H1 (cell line): Measurements from ENCODE around the gene KISS1R. TPM values are rescaled to one million over a fixed set of nuclear protein-coding genes. Genes with fewer than 3 reads are reported as not detected.
A peak's percentile ranks its signal among the peaks of the same experiment; 100 is the strongest.

Source experiments
- BCL11A ChIP-seq, 2 experiments: IDR thresholded peaks; one replicate each; pipeline ENCODE4 v1.6.1; 2011; ENCODE audit warnings: low read depth in 2 of 2, low read length in 2 of 2, mild to moderate bottlenecking in 2 of 2
- CBX8 ChIP-seq: fragments of 300-800, 300-1000 bp; sonication (generic); IDR thresholded peaks from 2 replicates; pipeline ENCODE4 v1.7.1; 2016; ENCODE audit warnings: low read depth, low read length, borderline replicate concordance
- CHD2 ChIP-seq: IDR thresholded peaks from 2 replicates; pipeline ENCODE4 v1.6.1; 2012; ENCODE audit warnings: low read length, improper control_type of control experiment
- EZH2 ChIP-seq: fragments of 200-600 bp; sonication (generic); IDR thresholded peaks from 2 replicates; pipeline ENCODE4 v1.7.1; 2012; ENCODE audit warnings: low read depth, mild to moderate bottlenecking, moderate library complexity, low read length, inconsistent platforms; ENCODE audit not compliant: severe bottlenecking
- FOSL1 ChIP-seq: IDR thresholded peaks from 2 replicates; pipeline ENCODE4 v1.6.1; 2011; ENCODE audit warnings: mild to moderate bottlenecking, low read depth, low read length, moderate library complexity; ENCODE audit not compliant: insufficient read depth
- HDAC6 ChIP-seq: IDR thresholded peaks from one replicate; pipeline ENCODE4 v1.7.1; 2012; ENCODE audit warnings: low read depth, mild to moderate bottlenecking, inconsistent platforms, low read length, moderate library complexity
- NANOG ChIP-seq: IDR thresholded peaks from 2 replicates; pipeline ENCODE4 v1.6.1; 2011; ENCODE audit warnings: low read length, low read depth, mild to moderate bottlenecking, inconsistent platforms; ENCODE audit not compliant: insufficient read depth, poor library complexity, severe bottlenecking
- RAD21 ChIP-seq, 2 experiments: IDR thresholded peaks in 1 of 2; conservative IDR thresholded peaks in 1 of 2; 2 replicates each; pipeline ENCODE4 v1.6.1; 2011; ENCODE audit warnings: low read depth in 2 of 2, low read length in 2 of 2, improper control_type of control experiment in 1 of 2, inconsistent platforms in 1 of 2, mild to moderate bottlenecking in 1 of 2, moderate library complexity in 1 of 2
- RFX5 ChIP-seq: IDR thresholded peaks from 2 replicates; pipeline ENCODE4 v1.6.1; 2011; ENCODE audit warnings: low read depth, low read length, improper control_type of control experiment, borderline replicate concordance
- SIRT6 ChIP-seq: IDR thresholded peaks from one replicate; pipeline ENCODE4 v1.7.1; 2012; ENCODE audit warnings: low read length, inconsistent platforms
- SP1 ChIP-seq: IDR thresholded peaks from 2 replicates; pipeline ENCODE4 v1.6.1; 2011; ENCODE audit warnings: low read depth, low read length
- TBP ChIP-seq: IDR thresholded peaks from 2 replicates; pipeline ENCODE4 v1.6.1; 2011; ENCODE audit warnings: low read depth, low read length, improper control_type of control experiment
- YY1 ChIP-seq: IDR thresholded peaks from 2 replicates; pipeline ENCODE4 v1.6.1; 2011; ENCODE audit warnings: low read depth, mild to moderate bottlenecking, low read length
- polyA plus RNA-seq, 7 experiments: library from polyadenylated mRNA; depleted of rRNA in 3 of 7; stranded (reverse) in 5 of 7; unstranded in 2 of 7; fragments of >200 nt in 5 of 7; fragments of 200-250 nt in 2 of 7; gene quantifications; 1 replicate in 5 of 7; 2 replicates in 1 of 7; 4 replicates in 1 of 7; pipeline versions ENCODE4 v1.2.1 to v1.2.3, GENCODE V29; 2011 to 2013; ENCODE audit warnings: missing spikeins in 2 of 7, mixed read lengths in 2 of 7
- total RNA-seq: library from RNA; stranded (reverse); fragmentation: NEBNext Ultra II Directional; extraction: Animal tissue kit (Norgen Biotek cat#: 25700); gene quantifications from 2 replicates; pipeline ENCODE4 v1.2.1, GENCODE V29; 2021

KISS1R gene
- total and polyA plus RNA-seq, 2 of the 8 experiments (the other 6 are each of a cell fraction or from before 2014, with no cell fraction given), result 2.3 to 2.7 TPM

- TF ChIP-seq TBP, result no peak
- TF ChIP-seq BCL11A (IDR thresholded peaks at IDR 0.05; ENCODE audit: low read depth in 2 of 2, low read length in 2 of 2), result no peak
- no peak for TF ChIP-seq CHD2
- no peak for TF ChIP-seq RFX5
- no peak for TF ChIP-seq EZH2
- TF ChIP-seq SIRT6, result no peak
- no peak for TF ChIP-seq FOSL1
- no peak; the same call in 1 of the 2 replicates for TF ChIP-seq SP1
- no peak for TF ChIP-seq CBX8
- TF ChIP-seq YY1, result peak; percentile 5; the same call in 1 of the 2 replicates
- no peak for TF ChIP-seq NANOG
- TF ChIP-seq RAD21 (IDR thresholded peaks at IDR 0.05 in 1 of 2, conservative IDR thresholded peaks at IDR 0.05 in 1 of 2; ENCODE audit: low read depth in 2 of 2, low read length in 2 of 2), result no peak
- no peak for TF ChIP-seq HDAC6
- TF ChIP-seq, all 59 proteins: peak for 3
Measured at GRCh38 chr19:925526-926322, 8.6 kb downstream of the KISS1R start, which contains the start of gene ARID3A (continued).
